Renal cortical epithelial cell (primary cell): Measurements from ENCODE around the gene APBB2. TPM values are rescaled to one million over a fixed set of nuclear protein-coding genes. Genes with fewer than 3 reads are reported as not detected.

Source experiments
- DNase-seq: peaks from one replicate; pipeline ENCODE4 v3.0.0-alpha.2; 2011; ENCODE audit warnings: low read depth
- total RNA-seq: library from RNA; depleted of rRNA; stranded (reverse); fragments of >200 nt; gene quantifications from 2 replicates; pipeline ENCODE4 v1.2.3, GENCODE V29; 2014

Gene APBB2
- total RNA-seq, 1 donor from 2014 or later, result 144 TPM

- DNase-seq, result no peak
Observed at GRCh38 chr4:40856840-40857362, 357.4 kb downstream of the APBB2 start.

- no peak for DNase-seq
Observed at GRCh38 chr4:40856277-40856839, 358.0 kb downstream of the APBB2 start.

GRCh38 chr4:40850496-40850895 is 363.8 kb downstream of the APBB2 start:
- no peak for DNase-seq

GRCh38 chr4:40848940-40849339 is 365.4 kb downstream of the APBB2 start:
- DNase-seq, result no peak

GRCh38 chr4:40848251-40848650 is 366.1 kb downstream of the APBB2 start:
- DNase-seq, result no peak

GRCh38 chr4:40846532-40846931 is 367.8 kb downstream of the APBB2 start:
- DNase-seq, result no peak

- no peak for DNase-seq
Observed at GRCh38 chr4:40845154-40845835, 369.0 kb downstream of the APBB2 start.

GRCh38 chr4:40844261-40844660 is 370.1 kb downstream of the APBB2 start:
- no peak for DNase-seq

- DNase-seq, result peak; percentile 31
Observed at GRCh38 chr4:40843696-40844095, 370.6 kb downstream of the APBB2 start.

GRCh38 chr4:40842725-40843423 is 371.5 kb downstream of the APBB2 start:
- DNase-seq, result peak; percentile 56

GRCh38 chr4:40842318-40842717 is 372.0 kb downstream of the APBB2 start:
- DNase-seq, result peak; percentile 32

- peak; percentile 88 for DNase-seq
Observed at GRCh38 chr4:40840985-40841571, 373.3 kb downstream of the APBB2 start.

GRCh38 chr4:40840255-40840984 is 373.9 kb downstream of the APBB2 start:
- no peak for DNase-seq

GRCh38 chr4:40838742-40839141 is 375.6 kb downstream of the APBB2 start:
- DNase-seq, result no peak

- DNase-seq, result no peak
Observed at GRCh38 chr4:40837094-40837870, 377.1 kb downstream of the APBB2 start.

GRCh38 chr4:40833212-40833611 is 381.1 kb downstream of the APBB2 start:
- no peak for DNase-seq

GRCh38 chr4:40832175-40832574 is 382.2 kb downstream of the APBB2 start:
- DNase-seq, result no peak

GRCh38 chr4:40831146-40831907 is 383.0 kb downstream of the APBB2 start:
- DNase-seq, result no peak

GRCh38 chr4:40829586-40829985 is 384.8 kb downstream of the APBB2 start:
- DNase-seq, result no peak

- DNase-seq, result no peak
Observed at GRCh38 chr4:40828661-40829060, 385.7 kb downstream of the APBB2 start.
